ENCODE results near the gene CARD19.

GRCh38 chr9:93054758-93055704 is 41.0 kb upstream of the CARD19 start:
- no peak for TF ChIP-seq CTCF (IDR thresholded peaks at IDR 0.05)
- no peak for TF ChIP-seq EZH2 (IDR thresholded peaks at IDR 0.05; ENCODE audit: borderline replicate concordance, insufficient read depth, low read depth, low read length, poor library complexity, severe bottlenecking)
